IMR-90 (cell line): Measurements from ENCODE around the gene GRIK5. TPM values are rescaled to one million over a fixed set of nuclear protein-coding genes. Genes with fewer than 3 reads are reported as not detected.

Source experiments
- ATAC-seq: fragments of 200-7000 bp; cut with Tn5 transposase; 2 replicates; pipeline ENCODE4 v1.9.1; 2020; ENCODE audit warnings: low read depth, mild to moderate bottlenecking, moderate library complexity
- BruUV-seq: library from RNA; stranded (reverse); fragments of 400-500 nt; replicated peaks from 2 replicates; lab custom pipeline; 2021; lab: Mats Ljungman, UMichigan
- CTCF ChIA-PET: fragments of 300-600 bp; formaldehyde crosslinking; extraction: SDS; loops from one replicate; lab custom pipeline; 2021; ENCODE audit warnings: antibody characterized with exemption; lab: Yijun Ruan, JAX
- POLR2A ChIA-PET: fragments of 300-600 bp; sonication (Branson Sonifier 250); formaldehyde crosslinking; loops from one replicate; lab custom pipeline; 2022; ENCODE audit warnings: antibody characterized with exemption; ENCODE audit not compliant: unreplicated experiment; lab: Charles Lee
- DNase-seq: peaks from one replicate; pipeline ENCODE4 v3.0.0; 2013
- H2AFZ ChIP-seq: replicated peaks from 2 replicates; pipeline ENCODE3; 2013; ENCODE audit warnings: low read length, mild to moderate bottlenecking; ENCODE audit not compliant: poor library complexity
- H2AK5ac ChIP-seq: 2 replicates; pipeline ENCODE4 v1.6.1; 2013; ENCODE audit warnings: low read depth, low read length, inconsistent platforms
- H2AK9ac ChIP-seq: replicated peaks from 2 replicates; pipeline ENCODE3; 2013; ENCODE audit warnings: mild to moderate bottlenecking, low read depth, low read length, moderate library complexity; ENCODE audit not compliant: poor library complexity
- H2BK120ac ChIP-seq: 2 replicates; pipeline ENCODE4 v1.6.1; 2013; ENCODE audit warnings: low read depth, low read length, inconsistent platforms
- H2BK15ac ChIP-seq: 3 replicates; pipeline ENCODE4 v1.6.1; 2013; ENCODE audit warnings: low read depth, low read length, inconsistent platforms
- H2BK20ac ChIP-seq: 2 replicates; pipeline ENCODE4 v1.6.1; 2013; ENCODE audit warnings: low read depth, mild to moderate bottlenecking, inconsistent platforms, low read length, moderate library complexity
- H2BK5ac ChIP-seq: 2 replicates; pipeline ENCODE4 v1.6.1; 2013; ENCODE audit warnings: mild to moderate bottlenecking, low read depth, low read length, inconsistent platforms; ENCODE audit not compliant: poor library complexity, severe bottlenecking
- H3K14ac ChIP-seq: replicated peaks from 2 replicates; pipeline ENCODE4 v1.6.1; 2013; ENCODE audit warnings: low read depth, low read length, inconsistent platforms
- H3K18ac ChIP-seq: 2 replicates; pipeline ENCODE4 v1.6.1; 2013; ENCODE audit warnings: low read depth, low read length, control low read depth
- H3K23ac ChIP-seq: 2 replicates; pipeline ENCODE4 v1.6.1; 2013; ENCODE audit warnings: low read depth, low read length, inconsistent platforms
- H3K27ac ChIP-seq: 2 replicates; pipeline ENCODE4 v1.5.1; 2013; ENCODE audit warnings: mild to moderate bottlenecking, control low read depth, low read length; ENCODE audit not compliant: insufficient read depth
- H3K27me3 ChIP-seq: 2 replicates; pipeline ENCODE4 v1.6.1; 2013; ENCODE audit warnings: low read length; ENCODE audit not compliant: control insufficient read depth, insufficient read depth
- H3K36me3 ChIP-seq: 2 replicates; pipeline ENCODE4 v1.6.1; 2013; ENCODE audit warnings: low read length, mixed read lengths; ENCODE audit not compliant: control insufficient read depth, insufficient read depth
- H3K4ac ChIP-seq: 2 replicates; pipeline ENCODE4 v1.6.1; 2013; ENCODE audit warnings: low read depth, low read length, inconsistent platforms
- H3K4me1 ChIP-seq: 2 replicates; pipeline ENCODE4 v1.6.1; 2013; ENCODE audit warnings: low read length, mixed read lengths; ENCODE audit not compliant: control insufficient read depth, insufficient read depth
- H3K4me2 ChIP-seq: 2 replicates; pipeline ENCODE4 v1.6.1; 2013; ENCODE audit warnings: low read depth, mild to moderate bottlenecking, control low read depth, low read length, moderate library complexity
- H3K4me3 ChIP-seq: 2 replicates; pipeline ENCODE4 v1.5.1; 2013; ENCODE audit warnings: low read depth, mild to moderate bottlenecking, control low read depth, low read length, moderate library complexity; ENCODE audit not compliant: insufficient read depth
- H3K56ac ChIP-seq: 2 replicates; pipeline ENCODE4 v1.6.1; 2013; ENCODE audit warnings: low read length, inconsistent platforms; ENCODE audit not compliant: insufficient read depth; ENCODE audit errors: extremely low read depth
- H3K79me1 ChIP-seq, 2 experiments: 2 replicates each; pipeline ENCODE4 v1.6.1; 2013; ENCODE audit warnings: low read length in 2 of 2, inconsistent platforms in 1 of 2, low read depth in 1 of 2
- H3K9ac ChIP-seq: 2 replicates; pipeline ENCODE4 v1.6.1; 2013; ENCODE audit warnings: low read depth, low read length, control low read depth
- H3K9me1 ChIP-seq: 2 replicates; pipeline ENCODE4 v1.6.1; 2013; ENCODE audit warnings: low read length, inconsistent platforms; ENCODE audit not compliant: insufficient read depth
- H3K9me3 ChIP-seq: 2 replicates; pipeline ENCODE4 v1.6.1; 2013; ENCODE audit warnings: low read length; ENCODE audit not compliant: control insufficient read depth, insufficient read depth
- H4K20me1 ChIP-seq: 2 replicates; pipeline ENCODE4 v1.6.1; 2013; ENCODE audit warnings: low read length, inconsistent platforms; ENCODE audit not compliant: insufficient read depth
- H4K5ac ChIP-seq: 2 replicates; pipeline ENCODE4 v1.6.1; 2013; ENCODE audit warnings: mild to moderate bottlenecking, low read depth, low read length, control low read depth
- H4K8ac ChIP-seq, 2 experiments: 2 replicates each; pipeline ENCODE4 v1.6.1; 2013; ENCODE audit warnings: low read depth in 2 of 2, low read length in 2 of 2, control low read depth in 1 of 2, inconsistent platforms in 1 of 2
- H4K91ac ChIP-seq: 2 replicates; pipeline ENCODE4 v1.6.1; 2013; ENCODE audit warnings: low read depth, low read length, inconsistent platforms; ENCODE audit not compliant: insufficient read depth
- ELK1 ChIP-seq: fragments of 150-350 bp; IDR thresholded peaks from 2 replicates; pipeline ENCODE4 v1.6.1; 2016; ENCODE audit warnings: low read depth, mild to moderate bottlenecking, low read length, moderate library complexity, borderline replicate concordance
- MAFK ChIP-seq: IDR thresholded peaks from 2 replicates; pipeline ENCODE4 v1.6.1; 2012; ENCODE audit warnings: low read depth, low read length, improper control_type of control experiment
- MXI1 ChIP-seq: IDR thresholded peaks from 2 replicates; pipeline ENCODE4 v1.6.1; 2012; ENCODE audit warnings: low read depth, mild to moderate bottlenecking, low read length, moderate library complexity, borderline replicate concordance
- NFE2L2 ChIP-seq: fragments of 150-350 bp; IDR thresholded peaks from 2 replicates; pipeline ENCODE4 v1.6.1; 2016; ENCODE audit warnings: low read depth, mild to moderate bottlenecking, low read length
- POLR2A ChIP-seq: IDR thresholded peaks from 2 replicates; pipeline ENCODE4 v1.6.1; 2012; ENCODE audit warnings: mild to moderate bottlenecking, low read depth, low read length
- RAD21 ChIP-seq: IDR thresholded peaks from 2 replicates; pipeline ENCODE4 v1.6.1; 2012; ENCODE audit warnings: low read length, improper control_type of control experiment
- RCOR1 ChIP-seq: IDR thresholded peaks from 2 replicates; pipeline ENCODE4 v1.6.1; 2012; ENCODE audit warnings: mild to moderate bottlenecking, low read length, improper control_type of control experiment; ENCODE audit not compliant: insufficient replicate concordance
- RFX5 ChIP-seq: IDR thresholded peaks from 2 replicates; pipeline ENCODE4 v1.8.0; 2012; ENCODE audit warnings: low read depth, mild to moderate bottlenecking, low read length, moderate library complexity
- WGBS, 2 experiments: methylation state at CpG; one replicate each; pipeline versions ENCODE4 v1.1.5 to v1.1.7; 2013; ENCODE audit warnings: missing lambda C conversion rate in 2 of 2; ENCODE audit not compliant: insufficient read length in 1 of 2; ENCODE audit errors: extremely low coverage in 2 of 2; 5-methylcytosine and 5-hydroxymethylcytosine counted together
- dilution Hi-C: fragments of 300-500 bp; cut with HindIII; formaldehyde crosslinking; loops from one replicate; pipeline ENCODE4 v1.14.3; 2018; ENCODE audit warnings: low sequenced_read_pairs; ENCODE audit not compliant: unreplicated experiment
- in situ Hi-C: fragments of 300-500 bp; cut with MboI; formaldehyde crosslinking; loops from 3 replicates; pipeline ENCODE4 v1.14.3; 2019; ENCODE audit warnings: low sequenced_read_pairs, inconsistent platforms, mixed read lengths
- intact Hi-C: fragments of 100-400 bp; cut with micrococcal nuclease; formaldehyde crosslinking; loops from 2 replicates; pipeline ENCODE4 v1.10.0; 2022
- polyA plus RNA-seq, 3 experiments: library from polyadenylated mRNA; depleted of rRNA; stranded (reverse); fragments of >200 nt; gene quantifications; 2 replicates each; pipeline ENCODE4 v1.2.3, GENCODE V29; 2012; ENCODE audit warnings: low replicate concordance in 1 of 3
- total RNA-seq: library from RNA; depleted of rRNA; stranded (reverse); fragments of >200 nt; gene quantifications from 2 replicates; pipeline ENCODE4 v1.2.3, GENCODE V29; 2012

GRIK5 gene
- total and polyA plus RNA-seq, 2 of the 4 experiments (the other 2 are of a cell fraction) = 0.10 TPM; not detected in 1

- Histone ChIP-seq H3K14ac (no peak overlapping the region), H3K4me1 (peaks cover 16% of the 10 kb centered on the region), H3K56ac (no peak overlapping the region), H2BK20ac (no peak overlapping the region), H4K5ac (no peak overlapping the region), H3K4me2 (no peak overlapping the region), H3K4ac (no peak overlapping the region), H4K8ac (no peak overlapping the region), H3K9me3 (no peaks in the 10 kb centered on the region), H3K27ac (no peak overlapping the region), H2BK120ac (no peak overlapping the region), H3K18ac (no peak overlapping the region), H2AK9ac (no peak overlapping the region), H3K27me3 (peaks cover 5% of the 10 kb centered on the region; the same call in 1 of the 2 replicates), H3K23ac (no peak overlapping the region), H3K36me3 (no peaks in the 10 kb centered on the region), H2BK5ac (no peak overlapping the region), H2AFZ (no peak overlapping the region), H4K91ac (no peak overlapping the region), H2BK15ac (no peak overlapping the region), H3K9me1 (no peaks in the 10 kb centered on the region), H3K79me1 (no peaks in the 10 kb centered on the region), H2AK5ac (no peak overlapping the region), H3K9ac (no peak overlapping the region), H4K20me1 (no peaks in the 10 kb centered on the region), H3K4me3 (no peak overlapping the region)
- in situ Hi-C loops (no loop called here), dilution Hi-C loops (no loop called here), intact Hi-C loops (no loop called here)
- ATAC-seq = no peak
- ChIA-PET CTCF (no interaction called here), POLR2A (no interaction called here)
- TF ChIP-seq POLR2A = no peak
- TF ChIP-seq RCOR1 = no peak
- TF ChIP-seq MAFK = no peak
- no peak for TF ChIP-seq RAD21
- TF ChIP-seq MXI1 = no peak
- no peak for TF ChIP-seq NFE2L2
- no peak for TF ChIP-seq ELK1
- TF ChIP-seq RFX5 = no peak
- 84% methylated on average over 9 of the region's 15 CpGs; no CpG with 5 or more reads in 1 of the 2 experiments for WGBS, 2 experiments
- no peak for DNase-seq
- no TSS peak for BruUV-seq
Measured at GRCh38 chr19:42021185-42021584, 48.8 kb downstream of the GRIK5 start.
